Liver (tissue), 9 donors: ENCODE measurements around the gene NDUFS1. TPM values are rescaled to one million over a fixed set of nuclear protein-coding genes. Genes with fewer than 3 reads are reported as not detected.

Experiments
- DNase-seq: peaks from one replicate; pipeline ENCODE4 v3.0.0-alpha.2; 2017; ENCODE audit warnings: low spot score
- H3K27ac ChIP-seq, 2 donors: one replicate each; pipeline ENCODE4 v1.7.0; 2013; ENCODE audit warnings: inconsistent platforms in 2 of 2, low read length in 2 of 2, control low read depth in 1 of 2, low read depth in 1 of 2, mild to moderate bottlenecking in 1 of 2
- H3K27me3 ChIP-seq, 4 donors: one replicate each; pipeline versions ENCODE4 v1.6.1 to v1.7.0; 2013; ENCODE audit warnings: low read length in 3 of 4, inconsistent platforms in 1 of 4, mild to moderate bottlenecking in 1 of 4, moderate library complexity in 1 of 4; ENCODE audit not compliant: control insufficient read depth in 4 of 4, insufficient read depth in 4 of 4
- H3K36me3 ChIP-seq, 4 donors: one replicate each; pipeline versions ENCODE4 v1.6.1 to v1.7.0; 2013; ENCODE audit warnings: low read length in 3 of 4, mild to moderate bottlenecking in 3 of 4, low read depth in 1 of 4, moderate library complexity in 1 of 4; ENCODE audit not compliant: control insufficient read depth in 4 of 4, insufficient read depth in 3 of 4
- H3K4me1 ChIP-seq, 4 donors: one replicate each; pipeline versions ENCODE4 v1.6.1 to v1.7.0; 2013; ENCODE audit warnings: low read length in 3 of 4, mild to moderate bottlenecking in 3 of 4, moderate library complexity in 1 of 4; ENCODE audit not compliant: control insufficient read depth in 4 of 4, insufficient read depth in 4 of 4
- H3K4me3 ChIP-seq, 3 donors: one replicate each; pipeline versions ENCODE4 v1.6.1 to v1.7.0; 2013; ENCODE audit warnings: low read length in 3 of 3, control low read depth in 1 of 3, low read depth in 1 of 3, mild to moderate bottlenecking in 1 of 3
- H3K9ac ChIP-seq, 2 donors: one replicate each; pipeline ENCODE4 v1.7.0; 2013; ENCODE audit warnings: low read length in 2 of 2, mild to moderate bottlenecking in 2 of 2, moderate library complexity in 2 of 2, control low read depth in 1 of 2, low read depth in 1 of 2
- H3K9me3 ChIP-seq, 4 donors: one replicate each; pipeline versions ENCODE4 v1.6.1 to v1.7.0; 2013; ENCODE audit warnings: low read length in 3 of 4; ENCODE audit not compliant: control insufficient read depth in 4 of 4
- ATF3 ChIP-seq: IDR thresholded peaks from 2 replicates; pipeline ENCODE4 v1.6.1; 2016; ENCODE audit warnings: antibody characterized with exemption
- CTCF ChIP-seq: fragments of 150-350 bp; IDR thresholded peaks from 2 replicates; pipeline ENCODE4 v1.5.1; 2017; ENCODE audit warnings: improper control_type of control experiment, low read depth, low read length; ENCODE audit not compliant: missing input control
- EGR1 ChIP-seq, 2 donors: IDR thresholded peaks; 2 replicates each; pipeline ENCODE4 v1.6.1; 2016 to 2018; ENCODE audit warnings: antibody characterized with exemption in 2 of 2, low read depth in 2 of 2
- FOXA1 ChIP-seq: IDR thresholded peaks from 2 replicates; pipeline ENCODE4 v1.6.1; 2016; ENCODE audit warnings: antibody characterized with exemption
- GABPA ChIP-seq, 2 donors: IDR thresholded peaks in 1 of 2; conservative IDR thresholded peaks in 1 of 2; 2 replicates each; pipeline ENCODE4 v1.6.1; 2016; ENCODE audit warnings: antibody characterized with exemption in 2 of 2, mild to moderate bottlenecking in 1 of 2, moderate library complexity in 1 of 2
- HNF4A ChIP-seq, 2 donors: conservative IDR thresholded peaks; 2 replicates each; pipeline ENCODE4 v1.6.1; 2016; ENCODE audit warnings: antibody characterized with exemption in 2 of 2, mild to moderate bottlenecking in 2 of 2
- HNF4G ChIP-seq: IDR thresholded peaks from 2 replicates; pipeline ENCODE4 v1.6.1; 2016; ENCODE audit warnings: antibody characterized with exemption
- JUND ChIP-seq, 2 donors: IDR thresholded peaks; 2 replicates each; pipeline ENCODE4 v1.6.1; 2016; ENCODE audit warnings: antibody characterized with exemption in 2 of 2
- MAX ChIP-seq: IDR thresholded peaks from 2 replicates; pipeline ENCODE4 v1.6.1; 2016; ENCODE audit warnings: antibody characterized with exemption
- RAD21 ChIP-seq, 2 donors: IDR thresholded peaks; 2 replicates each; pipeline ENCODE4 v1.6.1; 2016; ENCODE audit warnings: antibody characterized with exemption in 2 of 2, mild to moderate bottlenecking in 2 of 2
- REST ChIP-seq: IDR thresholded peaks from 2 replicates; pipeline ENCODE4 v1.6.1; 2016; ENCODE audit warnings: antibody characterized with exemption, mild to moderate bottlenecking
- RXRA ChIP-seq, 2 donors: IDR thresholded peaks; 2 replicates each; pipeline ENCODE4 v1.6.1; 2017 to 2018; ENCODE audit warnings: antibody characterized with exemption in 2 of 2, mild to moderate bottlenecking in 1 of 2
- SP1 ChIP-seq: IDR thresholded peaks from 2 replicates; pipeline ENCODE4 v1.6.1; 2018; ENCODE audit warnings: antibody characterized with exemption, mild to moderate bottlenecking
- TAF1 ChIP-seq: conservative IDR thresholded peaks from 2 replicates; pipeline ENCODE4 v1.6.1; 2016; ENCODE audit warnings: antibody characterized with exemption, mild to moderate bottlenecking
- YY1 ChIP-seq: IDR thresholded peaks from 2 replicates; pipeline ENCODE4 v1.6.1; 2016; ENCODE audit warnings: antibody characterized with exemption, mild to moderate bottlenecking
- WGBS: extraction: QIAGEN DNeasy Blood & Tissue Kit; methylation state at CpG from one replicate; pipeline ENCODE4 v1.1.7; 2013; 5-methylcytosine and 5-hydroxymethylcytosine counted together
- polyA plus RNA-seq, 2 donors: library from polyadenylated mRNA; stranded (reverse) in 1 of 2; unstranded in 1 of 2; fragments of 200-250 nt in 1 of 2; fragments of >200 nt in 1 of 2; fragmentation: Nextera tagmentation in 1 of 2; extraction: Ambion mirVana in 1 of 2; gene quantifications; one replicate each; pipeline versions ENCODE4 v1.2.1 to v1.2.3, GENCODE V29; 2013 to 2015
- total RNA-seq, 2 donors: library from RNA; depleted of rRNA; stranded (reverse); fragments of >200 nt; gene quantifications; one replicate each; pipeline ENCODE4 v1.2.3, GENCODE V29; 2014
- donor health status: healthy.
- donor health status: healthy.
- donor health status: healthy.
- donor health status: healthy.
- donor health status: healthy.

The NDUFS1 gene
- total and polyA plus RNA-seq, 4 donors: 39.7 to 167 (median 83.2) TPM

- H3K4me3 ChIP-seq: no peak overlapping the region
- H3K27me3 ChIP-seq: no peaks in the 10 kb centered on the region
- no peak for DNase-seq
- H3K9me3 ChIP-seq: no peaks in the 10 kb centered on the region
- H3K9ac ChIP-seq: no peak overlapping the region
- no peak overlapping the region for H3K27ac ChIP-seq
- H3K36me3 ChIP-seq: no peaks in the 10 kb centered on the region
- H3K4me1 ChIP-seq: peaks cover 0 to 20% (median 13%) of the 10 kb centered on the region in 4 donors
- TF ChIP-seq FOXA1: no peak
- no peak for TF ChIP-seq RXRA (IDR thresholded peaks at IDR 0.05)
- TF ChIP-seq EGR1 (IDR thresholded peaks at IDR 0.05; ENCODE audit: low read depth in 2 of 2): no peak
- no peak for TF ChIP-seq GABPA (IDR thresholded peaks at IDR 0.05 in 1 of 2, conservative IDR thresholded peaks at IDR 0.05 in 1 of 2)
These were observed 71.0 kb downstream of the NDUFS1 start for GRCh38 chr2:206088248-206088647.

- Histone ChIP-seq H3K27me3 (no peaks in the 10 kb centered on the region), H3K4me3 (peak overlapping the region; percentile 34 to 99 (median 85)), H3K27ac (peak overlapping the region in 1 of 2 donors; percentile 99), H3K36me3 (no peaks in the 10 kb centered on the region), H3K9ac (peak overlapping the region; percentile 55 to 99), H3K9me3 (no peaks in the 10 kb centered on the region), H3K4me1 (peaks cover 0 to 24% (median 16%) of the 10 kb centered on the region in 4 donors)
- no peak for TF ChIP-seq RXRA (IDR thresholded peaks at IDR 0.05)
- TF ChIP-seq SP1: no peak
- DNase-seq: no peak
- 2% methylated on average over 4 of the region's 4 CpGs for WGBS
These were observed 72.4 kb downstream of the NDUFS1 start for GRCh38 chr2:206086716-206087350.

GRCh38 chr2:206085742-206086445 is 73.3 kb downstream of the NDUFS1 start, which contains the start of gene INO80D:
Gene INO80D, minus strand, starts transcription at chr2:206086174. Its CDS starts 23,158 bp downstream, at chr2:206063016.
- TF ChIP-seq RAD21 (IDR thresholded peaks at IDR 0.05) (peak; percentile 38 to 54), FOXA1 (no peak), CTCF (peak; percentile 44), RXRA (IDR thresholded peaks at IDR 0.05) (no peak), MAX (no peak), REST (peak; percentile 62), HNF4G (no peak), SP1 (peak; percentile 40), YY1 (peak; percentile 98), HNF4A (conservative IDR thresholded peaks at IDR 0.05) (peak in 1 of 2 donors; percentile 25), ATF3 (peak; percentile 11), TAF1 (peak; percentile 96), JUND (IDR thresholded peaks at IDR 0.05) (no peak)
- DNase-seq: peak; percentile 83
- Histone ChIP-seq H3K27ac (peak within 1 kb of the TSS; percentile 95 to 99), H3K27me3 (no peaks in the 10 kb centered on the region), H3K9ac (peak within 1 kb of the TSS; percentile 55 to 99), H3K4me1 (peaks cover 0 to 24% (median 16%) of the 10 kb centered on the region in 4 donors), H3K4me3 (peak within 1 kb of the TSS; percentile 77 to 99 (median 95)), H3K9me3 (no peaks in the 10 kb centered on the region), H3K36me3 (no peaks in the 10 kb centered on the region)
- under 1% methylated on average over 39 of the region's 39 CpGs for WGBS
